ENCODE results near the gene GUK1.

The GUK1 gene

DNA sequence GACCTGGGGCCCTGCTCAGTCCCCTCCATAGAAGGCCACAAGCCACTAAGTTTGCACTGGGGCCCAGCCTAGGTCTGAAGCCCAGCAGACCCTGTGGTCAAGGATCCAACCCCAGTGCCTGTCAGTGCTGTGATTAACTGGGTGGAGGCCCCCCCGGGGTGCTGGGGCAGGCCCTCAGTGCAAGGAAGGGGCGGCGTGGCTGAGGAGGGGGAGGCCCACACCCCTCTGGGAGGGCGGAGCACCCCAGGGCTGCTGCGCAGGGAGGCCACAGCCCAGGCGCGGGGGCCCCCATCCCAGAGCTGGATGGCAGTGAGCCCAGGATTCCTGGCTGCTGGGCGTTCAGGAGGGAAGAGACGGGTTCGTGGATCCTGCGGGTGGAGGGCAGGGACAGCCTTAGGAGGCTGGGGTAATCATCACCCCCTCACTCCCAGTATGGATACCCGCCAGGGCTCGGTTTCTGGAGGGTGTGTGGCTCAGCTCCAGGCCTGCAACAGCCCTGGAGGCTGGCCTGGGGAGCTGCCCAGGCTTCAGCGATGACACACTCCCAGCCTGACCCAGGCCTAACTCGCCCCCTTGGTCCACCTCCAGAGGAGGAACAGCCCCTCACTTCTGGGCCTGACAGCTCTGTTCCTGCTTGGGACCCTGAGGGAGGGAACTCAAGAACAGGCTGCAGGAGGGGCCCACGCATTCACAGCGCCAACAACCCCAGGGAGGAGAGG is 10.5 kb downstream of the GUK1 start:
- DNase-seq, result no peak

DNA sequence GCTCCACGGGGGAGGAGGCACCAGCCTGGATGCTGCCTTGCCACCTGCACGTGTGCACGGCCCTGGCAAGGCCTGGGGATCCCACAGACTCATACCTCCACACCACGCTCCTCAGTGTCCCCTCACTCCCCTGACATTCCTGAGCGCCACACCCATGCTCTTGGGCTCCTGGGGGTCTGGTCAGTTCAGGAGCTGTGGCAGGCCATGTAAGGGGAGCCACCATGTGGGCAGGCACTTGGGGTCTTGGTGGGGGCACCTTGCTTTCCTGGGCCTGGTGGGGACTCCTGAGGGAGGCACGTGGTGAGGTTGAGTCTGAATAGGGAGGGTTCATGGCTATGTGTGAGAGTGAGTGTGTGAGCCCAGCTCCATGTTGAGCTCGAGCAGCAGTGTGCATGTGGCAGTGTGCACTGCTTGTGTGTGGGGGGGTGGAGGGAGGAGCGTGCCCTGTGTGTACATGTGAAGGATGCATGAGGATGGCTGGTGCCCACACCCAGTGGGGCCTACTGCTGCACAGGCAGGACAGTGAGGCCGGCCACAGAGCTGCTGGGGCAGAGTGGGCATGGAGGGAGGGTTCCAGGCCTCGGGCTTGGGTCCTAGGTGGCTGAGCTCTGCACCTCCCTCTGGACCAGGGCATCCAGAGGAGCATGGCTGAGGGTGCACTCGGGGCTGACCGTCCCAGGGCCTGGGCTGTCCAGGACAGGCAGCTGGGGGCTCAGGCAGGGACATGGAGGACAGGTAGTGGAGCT is 11.3 kb downstream of the GUK1 start:
- peak in 1 of 5 experiments; percentile 2 for DNase-seq

- DNase-seq, result peak in 2 of 5 experiments; percentile 1 to 7
Observed at GRCh38 chr1:228152097-228152917, 12.2 kb downstream of the GUK1 start.

DNA sequence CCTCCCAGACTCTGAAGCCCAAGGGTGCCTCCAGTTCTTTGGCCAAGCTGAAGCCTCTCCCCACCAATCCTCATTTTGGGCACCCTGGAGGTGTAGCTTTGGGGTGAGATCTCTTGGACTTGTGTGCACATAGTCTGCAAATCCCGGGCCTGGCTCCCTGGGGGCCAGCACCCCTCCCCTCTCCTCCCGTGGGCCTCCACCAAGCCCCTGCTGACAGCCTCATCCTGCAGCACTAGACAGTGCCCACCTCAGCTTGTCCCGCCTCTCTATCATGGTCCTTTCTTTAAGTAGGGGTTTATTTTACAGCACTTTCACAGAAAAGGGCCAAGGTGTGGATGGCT is 12.8 kb downstream of the GUK1 start:
- DNase-seq, result no peak

GRCh38 chr1:228154021-228154669 is 14.1 kb downstream of the GUK1 start:
- no peak for DNase-seq

DNA sequence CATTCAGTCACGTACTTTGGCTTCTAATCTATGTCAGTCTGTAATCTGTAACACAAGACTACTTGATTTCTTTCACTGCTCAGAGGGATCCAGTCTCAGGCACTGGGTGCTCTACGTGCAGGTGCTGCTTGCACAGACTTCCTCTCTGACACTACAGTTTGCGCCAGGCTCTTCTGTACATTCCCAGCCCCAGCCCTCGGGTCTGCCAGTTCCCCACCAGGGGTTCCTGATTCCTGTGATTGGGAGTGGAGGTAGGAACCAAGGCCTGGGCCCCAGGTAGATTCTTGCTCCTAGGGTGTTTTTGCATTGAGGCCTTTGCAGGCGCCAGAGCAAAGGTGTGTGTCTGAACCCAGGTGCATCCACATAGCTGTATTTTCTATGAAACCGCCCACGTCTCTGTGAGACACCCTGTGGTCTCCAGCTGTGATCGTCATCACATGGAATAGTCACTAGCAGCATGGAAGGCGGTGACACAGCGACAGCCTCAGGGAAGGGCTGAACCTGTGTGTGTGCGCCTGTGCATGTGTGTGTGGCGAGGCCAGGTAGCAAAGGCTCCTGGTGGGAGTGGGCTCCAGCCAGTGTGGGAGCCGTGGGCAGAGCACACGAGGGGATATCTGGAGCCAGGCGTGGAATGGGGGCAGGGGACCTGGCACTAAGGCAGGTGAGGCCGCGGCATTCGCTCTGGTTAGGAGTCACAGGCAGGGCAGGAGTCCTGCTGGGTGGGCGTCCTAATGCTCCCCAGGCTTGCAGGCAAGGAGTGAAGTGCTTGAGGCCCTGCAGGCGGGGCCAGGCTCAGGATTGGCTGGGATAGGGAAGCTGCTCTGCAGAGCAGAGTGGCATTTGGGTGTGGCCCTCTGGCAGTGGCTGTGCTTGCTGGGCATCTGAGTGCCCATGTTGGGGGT is 14.8 kb downstream of the GUK1 start:
- no peak for DNase-seq

- DNase-seq, result no peak
Observed at GRCh38 chr1:228155596-228156514, 15.8 kb downstream of the GUK1 start.

DNA sequence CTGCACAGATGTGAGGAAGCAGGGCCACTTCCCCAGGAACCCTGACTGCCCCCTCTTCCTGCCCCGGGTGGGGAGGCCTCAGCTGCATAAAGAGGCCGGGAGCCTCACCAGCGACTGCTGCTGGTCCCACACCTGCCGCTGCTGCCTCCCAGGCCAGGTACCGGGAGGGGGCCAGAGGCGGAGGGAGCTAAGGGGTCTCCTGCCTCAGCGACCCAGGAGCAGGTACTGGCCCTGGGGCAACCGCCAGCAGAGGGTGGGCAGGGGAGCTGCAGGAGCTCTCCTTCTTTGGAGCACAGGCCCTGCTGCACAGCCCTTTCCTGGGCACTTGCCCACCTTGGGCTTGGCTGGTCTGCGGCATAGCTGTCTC is 16.4 kb downstream of the GUK1 start:
- DNase-seq, result peak in 1 of 5 experiments; percentile 2

- peak in 2 of 5 experiments; percentile 3 to 37 for DNase-seq
Observed at GRCh38 chr1:228156941-228157728, 17.1 kb downstream of the GUK1 start.

GRCh38 chr1:228157729-228158126 is 17.6 kb downstream of the GUK1 start:
- peak in 1 of 5 experiments; percentile 2 for DNase-seq

DNA sequence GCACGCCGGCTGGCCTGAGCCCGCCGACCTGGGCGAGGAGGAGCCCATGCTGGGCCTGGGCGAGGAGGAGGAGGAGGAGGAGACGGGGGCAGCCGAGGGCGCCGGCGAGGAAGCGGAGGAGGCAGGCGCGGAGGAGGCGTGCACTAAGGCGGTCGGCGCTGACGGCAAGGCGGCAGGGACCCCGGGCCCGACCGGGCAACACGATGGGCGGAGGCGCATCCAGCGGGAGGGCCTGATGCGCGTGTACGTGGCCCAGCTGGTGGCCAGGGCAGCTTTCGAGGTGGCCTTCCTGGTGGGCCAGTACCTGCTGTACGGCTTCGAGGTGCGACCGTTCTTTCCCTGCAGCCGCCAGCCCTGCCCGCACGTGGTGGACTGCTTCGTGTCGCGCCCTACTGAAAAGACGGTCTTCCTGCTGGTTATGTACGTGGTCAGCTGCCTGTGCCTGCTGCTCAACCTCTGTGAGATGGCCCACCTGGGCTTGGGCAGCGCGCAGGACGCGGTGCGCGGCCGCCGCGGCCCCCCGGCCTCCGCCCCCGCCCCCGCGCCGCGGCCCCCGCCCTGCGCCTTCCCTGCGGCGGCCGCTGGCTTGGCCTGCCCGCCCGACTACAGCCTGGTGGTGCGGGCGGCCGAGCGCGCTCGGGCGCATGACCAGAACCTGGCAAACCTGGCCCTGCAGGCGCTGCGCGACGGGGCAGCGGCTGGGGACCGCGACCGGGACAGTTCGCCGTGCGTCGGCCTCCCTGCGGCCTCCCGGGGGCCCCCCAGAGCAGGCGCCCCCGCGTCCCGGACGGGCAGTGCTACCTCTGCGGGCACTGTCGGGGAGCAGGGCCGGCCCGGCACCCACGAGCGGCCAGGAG is 18.3 kb downstream of the GUK1 start:
- peak in 1 of 5 experiments; percentile 2 for DNase-seq

- peak in 1 of 5 experiments; percentile 6 for DNase-seq
Observed at GRCh38 chr1:228159008-228159665, 19.1 kb downstream of the GUK1 start.

- DNase-seq, result no peak
Observed at GRCh38 chr1:228160201-228160761, 20.2 kb downstream of the GUK1 start.

DNA sequence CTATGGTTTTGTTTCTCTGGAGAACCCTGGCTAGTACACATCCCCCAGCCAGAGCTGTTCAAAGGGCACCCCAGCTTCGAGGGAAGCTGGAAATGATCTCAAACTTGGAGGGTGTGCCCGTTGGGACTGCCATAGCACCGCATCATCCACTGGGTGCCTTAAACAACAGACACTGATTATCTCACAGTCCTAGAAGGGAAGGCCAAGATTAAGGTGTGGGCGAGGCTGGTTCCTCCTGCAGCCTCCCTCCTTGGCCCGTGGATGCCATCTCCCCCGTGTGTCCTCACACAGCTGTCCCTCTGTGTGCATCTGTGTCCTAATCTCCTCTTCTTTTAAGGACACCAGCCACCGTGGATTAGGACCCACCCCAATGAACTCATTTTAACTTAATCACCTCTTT is 21.3 kb downstream of the GUK1 start:
- no peak for DNase-seq

DNA sequence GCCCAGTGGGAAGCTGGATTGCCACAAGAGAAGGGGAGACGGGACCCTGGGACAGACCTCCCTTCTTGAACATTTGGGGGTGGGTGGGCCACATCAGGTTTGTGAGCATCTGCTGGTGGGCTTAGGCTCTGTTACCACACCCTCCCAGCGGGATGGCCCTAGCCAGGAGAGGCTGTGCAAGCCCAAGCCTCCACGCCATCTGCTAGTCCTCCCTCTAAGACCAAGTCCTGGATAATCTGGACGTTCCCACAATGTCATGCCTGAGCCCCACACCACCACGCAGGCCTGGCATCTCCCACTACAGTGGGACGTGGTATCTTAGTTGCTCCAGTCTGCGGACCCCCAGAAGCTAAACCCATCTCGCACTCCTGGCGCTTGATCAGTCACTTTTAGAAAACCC is 21.8 kb downstream of the GUK1 start:
- no peak for DNase-seq

DNA sequence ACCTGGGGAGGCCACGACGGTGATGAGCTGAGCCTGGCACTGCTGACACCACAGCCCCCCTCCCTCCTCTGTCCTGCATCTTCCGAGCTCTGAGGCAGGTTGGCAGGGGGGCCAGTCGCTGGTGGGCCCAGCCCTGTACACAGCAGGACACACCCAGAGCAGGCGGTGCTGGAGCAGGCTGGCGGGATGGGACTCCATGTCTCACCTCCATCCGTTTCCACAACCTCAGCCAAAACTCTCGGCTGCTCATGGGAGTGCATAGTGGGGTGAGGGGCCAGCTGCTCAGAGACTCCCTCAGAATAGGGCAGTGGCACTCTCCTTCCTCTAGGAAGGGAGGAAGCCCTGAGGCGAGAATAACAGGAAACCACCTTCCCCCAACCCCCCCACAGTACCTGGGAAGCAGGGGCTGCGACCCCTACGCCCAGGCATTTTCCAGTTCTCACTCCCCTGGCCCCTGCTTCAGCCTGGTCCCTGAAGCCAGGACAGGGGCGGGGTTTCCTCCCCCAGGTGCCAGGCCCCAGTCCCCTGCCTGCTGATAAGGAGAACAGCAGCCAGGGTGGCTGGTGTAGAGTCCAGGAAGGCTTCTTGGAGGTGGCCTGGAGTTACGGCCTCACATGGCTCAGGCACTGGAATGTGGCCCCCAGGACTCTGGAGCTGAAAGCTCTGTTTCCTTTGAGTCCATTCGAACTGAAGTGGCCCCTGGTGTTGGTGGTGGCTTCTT is 22.4 kb downstream of the GUK1 start:
- DNase-seq, result no peak
